A673 (cell line): ENCODE measurements around the gene HTN1.

Experiments
- CTCF ChIP-seq: fragments of 300-800, 200-600 bp; sonication (generic); conservative IDR thresholded peaks from 2 replicates; pipeline ENCODE4 v1.5.1; 2017; ENCODE audit warnings: low read depth, mild to moderate bottlenecking, antibody characterized with exemption, low read length, moderate library complexity, mixed read lengths
- EZH2 ChIP-seq: fragments of 200-600 bp; sonication (generic); IDR thresholded peaks from 2 replicates; pipeline ENCODE4 v1.6.1; 2017; ENCODE audit warnings: borderline replicate concordance, low read depth, mild to moderate bottlenecking, mixed read lengths, antibody characterized with exemption, low read length; ENCODE audit not compliant: poor library complexity, severe bottlenecking

GRCh38 chr4:70027011-70027410, 23.2 kb upstream of the HTN1 start:
- no peak for TF ChIP-seq CTCF
- TF ChIP-seq EZH2, result no peak
